ENCODE measurements around the gene OXNAD1.

DNA sequence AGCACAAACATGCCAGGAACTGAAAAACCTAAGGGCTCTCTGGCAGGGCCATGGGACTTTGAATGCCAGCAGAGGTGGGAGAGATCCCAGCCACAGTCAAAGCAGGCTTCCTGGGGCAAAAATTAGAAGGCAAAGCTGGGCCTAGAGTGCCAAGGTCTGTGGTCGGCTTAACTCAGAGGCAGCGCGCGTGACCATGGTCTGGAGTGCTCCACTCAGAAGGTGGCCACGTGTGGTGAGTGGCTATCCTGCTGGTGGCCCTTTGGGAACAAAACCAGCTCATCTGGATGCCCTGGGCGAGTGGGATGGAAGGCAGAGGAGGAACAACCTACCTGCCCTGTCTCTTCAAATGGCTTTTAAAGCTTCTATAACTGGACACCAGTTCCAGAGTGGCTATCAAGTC, 63.1 kb downstream of the OXNAD1 start:
- TF ChIP-seq CTCF (IDR thresholded peaks at IDR 0.05) (no peak), POLR2A (IDR thresholded peaks at IDR 0.05) (no peak), POLR2AphosphoS5 (IDR thresholded peaks at IDR 0.05) (no peak)
